OCI-LY1 (cell line): Measurements from ENCODE around the gene TBC1D5.

Experiments used
- CTCF ChIP-seq: fragments of 200-600 bp; sonication (generic), shearing (Covaris generic); IDR thresholded peaks from 2 replicates; pipeline ENCODE4 v1.5.1; 2017; ENCODE audit warnings: mild to moderate bottlenecking, antibody characterized with exemption, low read length, moderate library complexity, mixed read lengths
- EZH2 ChIP-seq: fragments of 200-600 bp; sonication (generic), shearing (Covaris generic); IDR thresholded peaks from 2 replicates; pipeline ENCODE4 v1.8.0; 2017; ENCODE audit warnings: borderline replicate concordance, mixed run types, mild to moderate bottlenecking, antibody characterized with exemption, low read length, moderate library complexity, mixed read lengths

- TF ChIP-seq EZH2 (no peak), CTCF (no peak)
Measured at GRCh38 chr3:17396036-17396435, 346.4 kb downstream of the TBC1D5 start.
